HCT116 (cell line): ENCODE measurements around the gene SLC5A1. TPM values are rescaled to one million over a fixed set of nuclear protein-coding genes. Genes with fewer than 3 reads are reported as not detected.

Experiments
- ATAC-seq: fragments of 200-7000 bp; cut with Tn5 transposase; 2 replicates; pipeline ENCODE4 v1.9.1; 2020; ENCODE audit warnings: mild to moderate bottlenecking, moderate library complexity
- BruUV-seq: library from RNA; stranded (reverse); fragments of 400-500 nt; replicated peaks from 2 replicates; lab custom pipeline; 2021; lab: Mats Ljungman, UMichigan
- CTCF ChIA-PET: fragments of 300-600 bp; sonication (Branson Sonifier 250); formaldehyde crosslinking; loops from one replicate; lab custom pipeline; 2021; ENCODE audit warnings: antibody characterized with exemption; lab: Charles Lee
- POLR2A ChIA-PET: fragments of 300-600, 350-600 bp; sonication (Branson Sonifier 250); formaldehyde crosslinking; loops from one replicate; lab custom pipeline; 2021; ENCODE audit warnings: antibody characterized with exemption; lab: Charles Lee
- RAD21 ChIA-PET, 2 experiments: fragments of 300-600 bp; sonication (Branson Sonifier 250); formaldehyde crosslinking; loops; one replicate each; lab custom pipeline; 2023; ENCODE audit warnings: low total read pairs in 2 of 2; ENCODE audit not compliant: uncharacterized antibody in 2 of 2, unreplicated experiment in 2 of 2, low non-redundant PET in 1 of 2; lab: Charles Lee
- DNase-seq: peaks from one replicate; pipeline ENCODE4 v3.0.0-alpha.2; 2010; ENCODE audit warnings: low read depth, low spot score
- H2AFZ ChIP-seq: fragments of 200-600 bp; shearing (Covaris generic), sonication (generic); 2 replicates; pipeline ENCODE4 v1.6.1; 2017; ENCODE audit warnings: low read depth, mixed run types, mixed read lengths, antibody characterized with exemption, low read length; ENCODE audit not compliant: poor library complexity, severe bottlenecking
- H3K27ac ChIP-seq: 2 replicates; pipeline ENCODE4 v1.5.1; 2012; ENCODE audit warnings: low read depth, low read length
- H3K27me3 ChIP-seq: fragments of 200-600 bp; sonication (generic); 2 replicates; pipeline ENCODE4 v1.6.1; 2016; ENCODE audit warnings: mixed run types, low read length, mixed read lengths; ENCODE audit not compliant: insufficient read depth
- H3K36me3 ChIP-seq, 2 experiments: fragments of 200-500 bp in 1 of 2; fragments of 200-600 bp in 1 of 2; sonication (Bioruptor generic) in 1 of 2; sonication (generic) in 1 of 2; 2 replicates each; pipeline versions ENCODE4 v1.5.1 to v1.6.1; 2014 to 2016; ENCODE audit warnings: low read length in 2 of 2, inconsistent platforms in 1 of 2, mixed read lengths in 1 of 2, mixed run types in 1 of 2; ENCODE audit not compliant: insufficient read depth in 2 of 2, control insufficient read depth in 1 of 2
- H3K4me1 ChIP-seq, 2 experiments: fragments of 200-600 bp in 1 of 2; sonication (generic) in 1 of 2; 2 replicates each; pipeline versions ENCODE4 v1.5.1 to v1.6.1; 2012 to 2017; ENCODE audit warnings: low read length in 2 of 2, inconsistent platforms in 1 of 2, mild to moderate bottlenecking in 1 of 2, mixed read lengths in 1 of 2, mixed run types in 1 of 2, moderate library complexity in 1 of 2; ENCODE audit not compliant: insufficient read depth in 2 of 2, control insufficient read depth in 1 of 2
- H3K4me2 ChIP-seq: fragments of 200-600 bp; sonication (generic); 2 replicates; pipeline ENCODE4 v1.6.1; 2017; ENCODE audit warnings: mixed run types, low read length, mixed read lengths
- H3K4me3 ChIP-seq, 2 experiments: fragments of 200-600 bp in 1 of 2; sonication (generic) in 1 of 2; replicated peaks in 1 of 2; 2 replicates each; pipeline ENCODE4 v1.5.1; 2011 to 2016; ENCODE audit warnings: low read length in 2 of 2, control low read depth in 1 of 2, low read depth in 1 of 2, mild to moderate bottlenecking in 1 of 2, mixed read lengths in 1 of 2, mixed run types in 1 of 2
- H3K79me2 ChIP-seq: fragments of 200-600 bp; sonication (generic); 2 replicates; pipeline ENCODE4 v1.6.1; 2017; ENCODE audit warnings: mild to moderate bottlenecking, mixed run types, low read length, moderate library complexity, mixed read lengths; ENCODE audit not compliant: insufficient read depth
- H3K9ac ChIP-seq: fragments of 200-600 bp; sonication (generic); 2 replicates; pipeline ENCODE4 v1.6.1; 2016; ENCODE audit warnings: low read length, mixed read lengths
- H3K9me2 ChIP-seq: fragments of 200-600 bp; sonication (generic), shearing (Covaris generic); 2 replicates; pipeline ENCODE4 v1.6.1; 2017; ENCODE audit warnings: mixed run types, mild to moderate bottlenecking, moderate library complexity; ENCODE audit not compliant: insufficient read depth
- H3K9me3 ChIP-seq, 2 experiments: fragments of 200-500 bp in 1 of 2; fragments of 200-600 bp in 1 of 2; sonication (Bioruptor generic) in 1 of 2; sonication (generic) in 1 of 2; 2 replicates each; pipeline ENCODE4 v1.6.1; 2014 to 2017; ENCODE audit warnings: low read length in 2 of 2, mixed read lengths in 2 of 2, inconsistent platforms in 1 of 2, low read depth in 1 of 2, mild to moderate bottlenecking in 1 of 2, mixed run types in 1 of 2, moderate library complexity in 1 of 2; ENCODE audit not compliant: control insufficient read depth in 1 of 2, insufficient read depth in 1 of 2
- H4K20me1 ChIP-seq: fragments of 200-600 bp; sonication (generic), shearing (Covaris generic); 2 replicates; pipeline ENCODE4 v1.6.1; 2017; ENCODE audit warnings: mixed run types, mild to moderate bottlenecking, moderate library complexity; ENCODE audit not compliant: insufficient read depth
- ATF3 ChIP-seq: IDR thresholded peaks from 2 replicates; pipeline ENCODE4 v1.6.1; 2012
- CBX3 ChIP-seq: IDR thresholded peaks from 2 replicates; pipeline ENCODE4 v1.6.1; 2012; ENCODE audit warnings: low read depth
- CTCF ChIP-seq, 3 experiments: fragments of 200-600 bp in 1 of 3; sonication (generic) in 1 of 3; IDR thresholded peaks in 2 of 3; conservative IDR thresholded peaks in 1 of 3; 2 replicates each; pipeline ENCODE4 v1.5.1; 2012 to 2017; ENCODE audit warnings: low read depth in 2 of 3, low read length in 2 of 3, antibody characterized with exemption in 1 of 3, borderline replicate concordance in 1 of 3, control low read depth in 1 of 3, mild to moderate bottlenecking in 1 of 3, mixed read lengths in 1 of 3, mixed run types in 1 of 3, moderate library complexity in 1 of 3; ENCODE audit not compliant: insufficient read depth in 1 of 3
- EGR1 ChIP-seq: IDR thresholded peaks from 2 replicates; pipeline ENCODE4 v1.6.1; 2012; ENCODE audit warnings: low read depth
- EZH2phosphoT487 ChIP-seq: fragments of 200-600 bp; IDR thresholded peaks from 2 replicates; pipeline ENCODE4 v1.6.1; 2018; ENCODE audit warnings: antibody characterized with exemption, borderline replicate concordance
- FOSL1 ChIP-seq: IDR thresholded peaks from 2 replicates; pipeline ENCODE4 v1.6.1; 2012; ENCODE audit warnings: low read depth
- JUND ChIP-seq: IDR thresholded peaks from 2 replicates; pipeline ENCODE4 v1.6.1; 2012
- POLR2A ChIP-seq: IDR thresholded peaks from 2 replicates; pipeline ENCODE4 v1.7.0; 2011; ENCODE audit warnings: borderline replicate concordance; ENCODE audit not compliant: insufficient read depth, insufficient read length; ENCODE audit errors: extremely low read depth
- POLR2AphosphoS5 ChIP-seq: IDR thresholded peaks from 2 replicates; pipeline ENCODE4 v1.6.1; 2011; ENCODE audit warnings: mild to moderate bottlenecking, low read depth, low read length, moderate library complexity
- RAD21 ChIP-seq: IDR thresholded peaks from 2 replicates; pipeline ENCODE4 v1.6.1; 2012; ENCODE audit warnings: low read depth, mild to moderate bottlenecking
- SIN3A ChIP-seq: IDR thresholded peaks from 2 replicates; pipeline ENCODE4 v1.6.1; 2012; ENCODE audit warnings: low read depth
- SP1 ChIP-seq: IDR thresholded peaks from 2 replicates; pipeline ENCODE4 v1.6.1; 2012; ENCODE audit warnings: low read depth
- TCF7L2 ChIP-seq: IDR thresholded peaks from 2 replicates; pipeline ENCODE4 v1.7.0; 2011; ENCODE audit warnings: borderline replicate concordance, inconsistent platforms; ENCODE audit not compliant: insufficient read depth, insufficient read length; ENCODE audit errors: extremely low read depth
- ZFX ChIP-seq: fragments of 450-650 bp; IDR thresholded peaks from 2 replicates; pipeline ENCODE4 v1.6.1; 2017
- ZNF274 ChIP-seq: fragments of 200-500 bp; sonication (Bioruptor generic); IDR thresholded peaks from 2 replicates; pipeline ENCODE4 v1.6.1; 2014; ENCODE audit warnings: mild to moderate bottlenecking, low read depth, low read length, inconsistent platforms
- intact Hi-C: fragments of 100-400 bp; cut with micrococcal nuclease; formaldehyde crosslinking; loops from 2 replicates; pipeline ENCODE4 v1.10.0; 2022
- total RNA-seq: library from RNA; stranded (reverse); gene quantifications from one replicate; pipeline ENCODE4 v1.2.1, GENCODE V29; 2021; ENCODE audit not compliant: unreplicated experiment
- TF ChIP-seq, protein P1 (sequence below): IDR thresholded peaks from 2 replicates; pipeline ENCODE4 v1.6.1; 2012; ENCODE audit warnings: low read depth
- TF ChIP-seq, protein P2 (sequence below): IDR thresholded peaks from 2 replicates; pipeline ENCODE4 v1.6.1; 2012

SLC5A1 gene
- total RNA-seq, 1 experiment from 2014 or later = 0.32 TPM

DNA sequence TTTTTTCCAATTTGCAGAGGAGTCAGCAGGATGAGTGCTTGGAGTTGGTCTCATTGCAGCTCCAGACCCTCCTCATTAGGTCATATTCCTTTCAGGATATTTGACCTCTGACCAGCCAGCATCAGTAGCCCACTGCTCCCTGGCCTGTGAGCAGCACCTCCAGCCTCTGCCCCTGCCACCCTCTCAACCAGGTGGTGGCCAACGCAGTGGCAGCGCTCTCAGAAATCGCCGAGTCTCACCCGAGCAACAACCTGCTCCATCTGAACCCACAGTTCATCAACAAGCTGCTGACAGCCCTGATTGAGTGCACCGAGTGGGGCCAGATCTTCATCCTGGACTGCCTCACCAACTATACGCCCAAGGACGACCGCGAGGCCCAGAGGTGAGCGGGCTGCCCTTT, 89.1 kb downstream of the SLC5A1 start:
- Histone ChIP-seq H3K27ac (no peak overlapping the region), H3K4me2 (no peak overlapping the region), H3K9me2 (no peaks in the 10 kb centered on the region), H4K20me1 (no peaks in the 10 kb centered on the region), H3K27me3 (no peaks in the 10 kb centered on the region), H3K4me1 (peaks cover 6 to 19% of the 10 kb centered on the region in 2 experiments), H3K9me3 (no peaks in the 10 kb centered on the region), H2AFZ (no peak overlapping the region), H3K9ac (no peak overlapping the region), H3K79me2 (no peaks in the 10 kb centered on the region), H3K4me3 (no peak overlapping the region), H3K36me3 (no peaks in the 10 kb centered on the region)
- BruUV-seq = no TSS peak
- no peak for DNase-seq
- no peak for ATAC-seq
- POLR2A ChIA-PET = no interaction called here
- CTCF ChIA-PET = no interaction called here
- no peak for TF ChIP-seq CBX3
- no peak for TF ChIP-seq RAD21
- TF ChIP-seq EZH2phosphoT487 = no peak
- TF ChIP-seq ZNF274 = no peak
- no peak for TF ChIP-seq SP1
- no peak for TF ChIP-seq SIN3A
- TF ChIP-seq, protein P1, sequence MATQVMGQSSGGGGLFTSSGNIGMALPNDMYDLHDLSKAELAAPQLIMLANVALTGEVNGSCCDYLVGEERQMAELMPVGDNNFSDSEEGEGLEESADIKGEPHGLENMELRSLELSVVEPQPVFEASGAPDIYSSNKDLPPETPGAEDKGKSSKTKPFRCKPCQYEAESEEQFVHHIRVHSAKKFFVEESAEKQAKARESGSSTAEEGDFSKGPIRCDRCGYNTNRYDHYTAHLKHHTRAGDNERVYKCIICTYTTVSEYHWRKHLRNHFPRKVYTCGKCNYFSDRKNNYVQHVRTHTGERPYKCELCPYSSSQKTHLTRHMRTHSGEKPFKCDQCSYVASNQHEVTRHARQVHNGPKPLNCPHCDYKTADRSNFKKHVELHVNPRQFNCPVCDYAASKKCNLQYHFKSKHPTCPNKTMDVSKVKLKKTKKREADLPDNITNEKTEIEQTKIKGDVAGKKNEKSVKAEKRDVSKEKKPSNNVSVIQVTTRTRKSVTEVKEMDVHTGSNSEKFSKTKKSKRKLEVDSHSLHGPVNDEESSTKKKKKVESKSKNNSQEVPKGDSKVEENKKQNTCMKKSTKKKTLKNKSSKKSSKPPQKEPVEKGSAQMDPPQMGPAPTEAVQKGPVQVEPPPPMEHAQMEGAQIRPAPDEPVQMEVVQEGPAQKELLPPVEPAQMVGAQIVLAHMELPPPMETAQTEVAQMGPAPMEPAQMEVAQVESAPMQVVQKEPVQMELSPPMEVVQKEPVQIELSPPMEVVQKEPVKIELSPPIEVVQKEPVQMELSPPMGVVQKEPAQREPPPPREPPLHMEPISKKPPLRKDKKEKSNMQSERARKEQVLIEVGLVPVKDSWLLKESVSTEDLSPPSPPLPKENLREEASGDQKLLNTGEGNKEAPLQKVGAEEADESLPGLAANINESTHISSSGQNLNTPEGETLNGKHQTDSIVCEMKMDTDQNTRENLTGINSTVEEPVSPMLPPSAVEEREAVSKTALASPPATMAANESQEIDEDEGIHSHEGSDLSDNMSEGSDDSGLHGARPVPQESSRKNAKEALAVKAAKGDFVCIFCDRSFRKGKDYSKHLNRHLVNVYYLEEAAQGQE = no peak
- no peak for TF ChIP-seq EGR1
- TF ChIP-seq POLR2A = no peak
- TF ChIP-seq, protein P2, sequence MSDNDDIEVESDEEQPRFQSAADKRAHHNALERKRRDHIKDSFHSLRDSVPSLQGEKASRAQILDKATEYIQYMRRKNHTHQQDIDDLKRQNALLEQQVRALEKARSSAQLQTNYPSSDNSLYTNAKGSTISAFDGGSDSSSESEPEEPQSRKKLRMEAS = no peak
- no peak for TF ChIP-seq CTCF (IDR thresholded peaks at IDR 0.05 in 2 of 3, conservative IDR thresholded peaks at IDR 0.05 in 1 of 3; ENCODE audit: borderline replicate concordance in 1 of 3, insufficient read depth in 1 of 3, low read depth in 2 of 3, low read length in 2 of 3)
- TF ChIP-seq POLR2AphosphoS5 = no peak
- no peak for TF ChIP-seq TCF7L2
- no peak for TF ChIP-seq ATF3
- no peak for TF ChIP-seq FOSL1
- TF ChIP-seq JUND = no peak
- no peak for TF ChIP-seq ZFX
- intact Hi-C loops = no loop called here
- RAD21 ChIA-PET = no interaction called here
